Astrocyte of the spinal cord (primary cell): Measurements from ENCODE around the gene DNAJA2.
A peak's percentile ranks its signal among the peaks of the same experiment; 100 is the strongest.

ENCODE experiments used
- DNase-seq: peaks from one replicate; pipeline ENCODE4 v3.0.0; 2011; ENCODE audit warnings: low read depth, low spot score
- H3K4me3 ChIP-seq: 2 replicates; pipeline ENCODE4 v1.5.1; 2011; ENCODE audit warnings: low read depth, mild to moderate bottlenecking, low read length, moderate library complexity
- CTCF ChIP-seq: IDR thresholded peaks from 2 replicates; pipeline ENCODE4 v1.5.1; 2012; ENCODE audit warnings: low read depth, mild to moderate bottlenecking, low read length, inconsistent platforms
- in situ Hi-C: cut with HindIII; loops from 2 replicates; pipeline ENCODE4 v1.10.0; 2017; ENCODE audit warnings: low sequenced_read_pairs

DNAJA2 gene

DNA sequence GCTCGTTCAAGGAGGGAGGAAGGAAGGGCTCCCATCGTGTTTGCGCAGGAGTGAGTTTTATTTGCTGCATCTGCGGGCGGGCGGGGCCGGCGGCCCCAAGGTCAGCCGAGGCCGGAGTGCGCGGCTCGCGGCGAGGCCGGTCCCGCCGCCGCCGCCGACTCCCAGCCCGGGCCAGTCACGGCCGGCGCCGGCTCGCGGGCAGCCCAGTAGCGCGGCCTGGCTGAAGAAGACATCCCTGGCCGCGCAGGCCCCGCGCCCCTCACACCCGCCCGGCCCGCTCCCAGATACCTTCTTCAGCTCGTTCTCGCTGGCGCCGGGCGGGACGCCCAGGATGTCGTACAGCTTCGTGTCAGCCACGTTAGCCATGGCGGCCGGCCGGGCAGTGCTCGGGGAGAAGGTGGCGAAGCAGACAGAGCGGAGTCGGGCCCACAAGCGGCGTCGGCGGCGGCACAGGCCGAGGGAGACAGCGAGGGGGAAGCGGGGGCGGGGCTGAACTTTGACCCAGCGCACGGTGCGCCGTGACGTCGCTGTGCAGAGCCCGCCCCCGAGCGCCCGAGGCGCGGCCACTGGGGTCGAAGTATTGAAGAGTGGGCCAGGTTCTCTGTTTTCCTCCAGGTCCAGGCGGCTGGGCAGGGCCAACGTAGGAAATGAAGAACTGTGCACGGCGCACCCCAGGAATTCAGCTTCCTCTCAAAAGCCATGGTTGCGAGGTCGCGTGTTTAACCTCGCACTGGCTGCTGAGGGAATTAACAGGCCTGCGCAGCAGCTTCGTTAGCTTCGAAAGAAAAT lies at the start of gene DNAJA2:
TSS of gene DNAJA2 (minus strand) at position 468 of the 789 bp plus-strand sequence. CDS start at position 366, 102 bp downstream.
- H3K4me3 ChIP-seq, result peak within 1 kb of the TSS; percentile 83
- DNase-seq, result peak; percentile 91
- no peak for TF ChIP-seq CTCF
- in situ Hi-C loops, result no loop called here

- DNase-seq, result peak; percentile 8
- H3K4me3 ChIP-seq, result no peak overlapping the region
- in situ Hi-C loops, result no loop called here
- peak; percentile 8 for TF ChIP-seq CTCF
These were observed 46.1 kb upstream of the DNAJA2 start for GRCh38 chr16:47019568-47019967.

DNA sequence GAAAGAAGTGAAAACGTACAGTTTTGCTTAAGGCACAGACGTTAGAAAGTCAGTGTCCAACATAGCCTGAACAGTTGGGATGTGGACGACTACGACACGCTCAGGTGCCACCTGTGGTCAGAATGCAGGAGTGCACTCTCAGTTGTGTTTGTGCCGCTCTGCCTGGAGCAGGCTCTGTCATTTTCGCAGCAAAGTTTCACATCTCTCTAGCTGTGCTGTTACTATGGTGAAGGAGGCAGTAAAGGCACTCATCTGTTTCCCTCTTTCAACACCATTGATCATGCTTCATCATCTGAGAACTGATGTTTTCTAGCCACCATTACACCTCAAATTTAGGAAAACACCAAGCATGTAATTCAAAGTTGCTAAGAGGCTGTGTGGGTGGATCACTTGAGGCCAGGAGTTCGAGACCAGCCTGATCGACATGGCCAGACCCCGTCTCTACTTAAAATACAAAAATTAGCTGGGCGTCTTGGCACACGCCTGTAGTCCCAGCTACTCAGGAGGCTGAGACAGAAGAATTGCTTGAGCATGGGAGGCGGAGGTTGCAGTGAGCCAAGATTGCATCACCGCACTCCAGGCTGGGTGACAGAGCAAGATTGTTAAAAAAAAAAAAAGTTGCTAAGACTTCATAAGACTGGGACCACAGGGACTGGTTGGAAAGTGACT lies 44.9 kb upstream of the DNAJA2 start:
- in situ Hi-C loops, result no loop called here
- no peak overlapping the region for H3K4me3 ChIP-seq
- DNase-seq, result peak; percentile 5
- TF ChIP-seq CTCF, result peak; percentile 41

- in situ Hi-C loops, result no loop called here
- no peak for DNase-seq
- TF ChIP-seq CTCF, result no peak
- no peak overlapping the region for H3K4me3 ChIP-seq
These were observed 44.2 kb upstream of the DNAJA2 start for GRCh38 chr16:47017636-47018035.

DNA sequence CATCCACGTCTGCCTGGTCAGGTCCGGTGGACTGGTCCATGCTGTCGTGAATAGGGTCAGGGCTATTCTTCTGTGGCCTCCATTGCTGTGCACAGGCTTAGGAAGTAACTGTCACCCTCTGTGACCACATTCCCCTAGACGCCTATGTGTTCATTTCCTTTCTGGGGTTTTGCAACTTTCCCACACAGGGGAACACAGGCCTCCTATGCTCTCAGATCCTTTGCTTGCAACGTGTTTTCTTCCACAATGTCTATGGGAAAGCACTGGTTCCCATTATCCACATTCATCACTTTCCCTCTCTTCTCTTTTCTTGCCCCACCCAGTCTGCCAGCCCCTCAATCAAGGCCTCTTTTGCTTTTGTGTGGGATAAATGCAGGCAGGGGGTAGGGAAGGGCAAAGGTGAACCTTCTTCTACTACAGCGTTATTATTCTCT lies 43.2 kb upstream of the DNAJA2 start:
- H3K4me3 ChIP-seq, result no peak overlapping the region
- no peak for DNase-seq
- in situ Hi-C loops, result no loop called here
- no peak for TF ChIP-seq CTCF

DNA sequence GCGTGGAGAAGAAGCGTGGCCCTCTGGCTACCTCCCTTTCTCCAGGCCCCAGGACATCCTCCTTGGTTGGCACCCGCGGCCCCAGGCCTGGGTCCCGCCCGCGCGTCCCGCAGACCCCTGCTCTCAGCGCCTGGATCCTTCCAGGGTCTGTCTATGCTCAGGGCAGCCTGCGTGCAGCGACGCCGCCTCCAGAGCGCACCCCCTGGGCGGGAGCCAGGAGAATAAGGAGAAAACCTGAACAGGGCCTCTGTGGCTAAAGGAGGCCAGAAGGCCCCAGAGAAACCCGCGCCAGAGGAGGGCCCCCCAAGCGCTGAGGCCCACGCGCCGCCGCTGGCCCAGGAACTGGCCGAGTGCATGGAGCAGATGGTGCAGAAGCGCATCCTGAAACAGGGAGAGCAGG lies 40.4 kb upstream of the DNAJA2 start:
- in situ Hi-C loops, result no loop called here
- TF ChIP-seq CTCF, result no peak

More for the DNA sequence above, 40.4 kb upstream of the DNAJA2 start:
- no peak for DNase-seq
- H3K4me3 ChIP-seq, result no peak overlapping the region
